Measurements from ENCODE around the gene PLEKHN1. TPM values are rescaled to one million over a fixed set of nuclear protein-coding genes. Genes with fewer than 3 reads are reported as not detected.

PLEKHN1 gene
- total and polyA plus RNA-seq, 2 donors from 2014 or later, result 14.3 TPM; not detected in 1

GRCh38 chr1:978835-979743 lies 12.8 kb downstream of the PLEKHN1 start:
- peaks cover 0 to 8% (median 0%) of the 10 kb centered on the region in 3 donors for H3K4me1 ChIP-seq (ENCODE audit: control insufficient read depth in 2 of 3, insufficient read depth in 2 of 3, low read depth in 1 of 3, low read length in 3 of 3)
- H3K9me3 ChIP-seq (ENCODE audit: control insufficient read depth in 2 of 3, insufficient read depth in 1 of 3, low read length in 3 of 3), result no peaks in the 10 kb centered on the region
- no peak overlapping the region for H3K4me3 ChIP-seq (ENCODE audit: low read length in 3 of 3)
- intact Hi-C loops (cut with DNase I), result no loop called here
- DNase-seq (peak in 2 of 5 donors; percentile 40 to 75), FAIRE-seq (no peak)
- H3K27ac ChIP-seq (ENCODE audit: low read depth in 2 of 2, low read length in 2 of 2), result no peak overlapping the region
- H3K36me3 ChIP-seq (ENCODE audit: control insufficient read depth in 2 of 3, insufficient read depth in 3 of 3, low read length in 3 of 3), result no peaks in the 10 kb centered on the region
- TF ChIP-seq, protein P1, sequence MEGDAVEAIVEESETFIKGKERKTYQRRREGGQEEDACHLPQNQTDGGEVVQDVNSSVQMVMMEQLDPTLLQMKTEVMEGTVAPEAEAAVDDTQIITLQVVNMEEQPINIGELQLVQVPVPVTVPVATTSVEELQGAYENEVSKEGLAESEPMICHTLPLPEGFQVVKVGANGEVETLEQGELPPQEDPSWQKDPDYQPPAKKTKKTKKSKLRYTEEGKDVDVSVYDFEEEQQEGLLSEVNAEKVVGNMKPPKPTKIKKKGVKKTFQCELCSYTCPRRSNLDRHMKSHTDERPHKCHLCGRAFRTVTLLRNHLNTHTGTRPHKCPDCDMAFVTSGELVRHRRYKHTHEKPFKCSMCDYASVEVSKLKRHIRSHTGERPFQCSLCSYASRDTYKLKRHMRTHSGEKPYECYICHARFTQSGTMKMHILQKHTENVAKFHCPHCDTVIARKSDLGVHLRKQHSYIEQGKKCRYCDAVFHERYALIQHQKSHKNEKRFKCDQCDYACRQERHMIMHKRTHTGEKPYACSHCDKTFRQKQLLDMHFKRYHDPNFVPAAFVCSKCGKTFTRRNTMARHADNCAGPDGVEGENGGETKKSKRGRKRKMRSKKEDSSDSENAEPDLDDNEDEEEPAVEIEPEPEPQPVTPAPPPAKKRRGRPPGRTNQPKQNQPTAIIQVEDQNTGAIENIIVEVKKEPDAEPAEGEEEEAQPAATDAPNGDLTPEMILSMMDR (IDR thresholded peaks at IDR 0.05; ENCODE audit: borderline replicate concordance, extremely low read depth, insufficient read depth), result no peak
- H3K9ac ChIP-seq (ENCODE audit: low read length in 3 of 3), result no peak overlapping the region
- no peaks in the 10 kb centered on the region for H3K27me3 ChIP-seq (ENCODE audit: control insufficient read depth, insufficient read depth, low read length)

- no peaks in the 10 kb centered on the region for H3K27me3 ChIP-seq (ENCODE audit: control insufficient read depth, insufficient read depth, low read length)
- no peak overlapping the region for H3K4me3 ChIP-seq (ENCODE audit: low read length in 3 of 3)
- H3K4me1 ChIP-seq (ENCODE audit: control insufficient read depth in 2 of 3, insufficient read depth in 2 of 3, low read depth in 1 of 3, low read length in 3 of 3), result peaks cover 0 to 8% (median 0%) of the 10 kb centered on the region in 3 donors
- intact Hi-C loops (cut with DNase I), result no loop called here
- TF ChIP-seq, protein P1 (IDR thresholded peaks at IDR 0.05; ENCODE audit: borderline replicate concordance, extremely low read depth, insufficient read depth), result no peak
- no peaks in the 10 kb centered on the region for H3K9me3 ChIP-seq (ENCODE audit: control insufficient read depth in 2 of 3, insufficient read depth in 1 of 3, low read length in 3 of 3)
- H3K9ac ChIP-seq (ENCODE audit: low read length in 3 of 3), result no peak overlapping the region
- no peak for FAIRE-seq
- no peak overlapping the region for H3K27ac ChIP-seq (ENCODE audit: low read depth in 2 of 2, low read length in 2 of 2)
- no peak for DNase-seq
- H3K36me3 ChIP-seq (ENCODE audit: control insufficient read depth in 2 of 3, insufficient read depth in 3 of 3, low read length in 3 of 3), result no peaks in the 10 kb centered on the region
These were observed 13.4 kb downstream of the PLEKHN1 start for GRCh38 chr1:979744-980072.

DNA sequence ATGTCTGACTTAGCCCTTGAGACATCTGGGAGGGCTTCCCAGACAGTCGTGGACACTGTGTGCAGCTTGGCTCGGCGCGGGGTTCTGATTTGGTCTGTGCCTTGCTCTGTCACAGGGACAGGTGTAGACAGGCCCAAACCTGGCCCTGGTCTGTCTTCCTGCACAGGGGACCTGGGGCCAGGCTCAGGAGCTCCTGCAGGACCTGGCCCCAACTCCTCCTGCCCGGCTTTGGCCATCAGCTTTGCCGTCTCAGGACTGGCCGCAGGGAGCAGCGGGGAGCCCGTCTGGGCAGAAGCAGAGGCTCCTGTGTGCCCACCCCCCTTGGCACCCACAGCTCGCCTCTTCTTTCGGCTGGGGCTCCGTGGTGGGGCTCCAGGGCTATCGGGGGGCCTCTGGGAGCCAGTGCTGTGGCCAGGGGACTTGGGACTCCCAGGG lies 13.9 kb downstream of the PLEKHN1 start:
- Histone ChIP-seq H3K4me1 (ENCODE audit: control insufficient read depth in 2 of 3, insufficient read depth in 2 of 3, low read depth in 1 of 3, low read length in 3 of 3) (peaks cover 0 to 8% (median 0%) of the 10 kb centered on the region in 3 donors), H3K27ac (ENCODE audit: low read depth in 2 of 2, low read length in 2 of 2) (no peak overlapping the region), H3K4me3 (ENCODE audit: low read length in 3 of 3) (no peak overlapping the region), H3K9me3 (ENCODE audit: control insufficient read depth in 2 of 3, insufficient read depth in 1 of 3, low read length in 3 of 3) (no peaks in the 10 kb centered on the region), H3K36me3 (ENCODE audit: control insufficient read depth in 2 of 3, insufficient read depth in 3 of 3, low read length in 3 of 3) (no peaks in the 10 kb centered on the region), H3K9ac (ENCODE audit: low read length in 3 of 3) (no peak overlapping the region), H3K27me3 (ENCODE audit: control insufficient read depth, insufficient read depth, low read length) (no peaks in the 10 kb centered on the region)
- TF ChIP-seq, protein P1 (IDR thresholded peaks at IDR 0.05; ENCODE audit: borderline replicate concordance, extremely low read depth, insufficient read depth), result no peak
- intact Hi-C loops (cut with DNase I), result no loop called here
- peak in 1 of 5 donors; percentile 24 for DNase-seq
- FAIRE-seq, result no peak

Measured in kidney (tissue), 14 donors.